ENCODE results near the gene CSH1.

GRCh38 chr17:63914471-63914870 lies 18.1 kb upstream of the CSH1 start:
- no peak for TF ChIP-seq CTCF (conservative IDR thresholded peaks at IDR 0.05 in 1 of 2, IDR thresholded peaks at IDR 0.05 in 1 of 2; ENCODE audit: low read depth in 1 of 2, low read length in 2 of 2)
- no peak for TF ChIP-seq EZH2 (IDR thresholded peaks at IDR 0.05; ENCODE audit: low read length, missing control alignments)
